Subcutaneous adipose tissue (tissue), 4 donors: ENCODE results near the gene SNORC. TPM values are rescaled to one million over a fixed set of nuclear protein-coding genes. Genes with fewer than 3 reads are reported as not detected.

ENCODE experiments used
- total RNA-seq, 4 donors: library from RNA; depleted of rRNA; stranded (reverse); fragments of >200 nt; gene quantifications; one replicate each; pipeline ENCODE4 v1.1.0, GENCODE V29; 2016
- TF ChIP-seq, protein P1 (sequence below): fragments of 450-650 bp; IDR thresholded peaks from one replicate; pipeline ENCODE4 v1.5.1; 2016; ENCODE audit warnings: low read depth, mild to moderate bottlenecking, control low read depth, antibody characterized with exemption, moderate library complexity

SNORC gene
- total RNA-seq, 4 donors from 2014 or later = 0.17 to 0.57 (median 0.49) TPM; not detected in 1

DNA sequence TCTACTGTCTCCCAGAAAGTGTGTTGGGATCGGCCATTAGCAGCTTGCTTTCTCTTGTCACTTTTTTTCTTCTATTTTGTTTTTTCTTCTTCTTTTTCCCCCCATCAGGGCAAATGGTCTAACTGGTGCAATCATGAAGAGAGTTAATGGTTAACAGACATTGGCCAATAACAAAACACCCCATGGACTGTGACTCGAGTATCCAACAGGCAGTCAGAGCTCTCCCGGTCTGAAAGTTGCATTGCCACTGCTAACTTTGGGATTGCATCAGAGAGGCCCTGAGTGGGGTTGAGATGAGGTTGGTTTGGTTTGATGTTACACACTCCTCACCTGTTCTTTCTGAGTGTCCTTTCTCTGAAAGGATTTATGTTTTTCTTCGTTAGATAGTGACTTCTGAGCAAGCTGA lies 12.9 kb upstream of the SNORC start:
- TF ChIP-seq, protein P1, sequence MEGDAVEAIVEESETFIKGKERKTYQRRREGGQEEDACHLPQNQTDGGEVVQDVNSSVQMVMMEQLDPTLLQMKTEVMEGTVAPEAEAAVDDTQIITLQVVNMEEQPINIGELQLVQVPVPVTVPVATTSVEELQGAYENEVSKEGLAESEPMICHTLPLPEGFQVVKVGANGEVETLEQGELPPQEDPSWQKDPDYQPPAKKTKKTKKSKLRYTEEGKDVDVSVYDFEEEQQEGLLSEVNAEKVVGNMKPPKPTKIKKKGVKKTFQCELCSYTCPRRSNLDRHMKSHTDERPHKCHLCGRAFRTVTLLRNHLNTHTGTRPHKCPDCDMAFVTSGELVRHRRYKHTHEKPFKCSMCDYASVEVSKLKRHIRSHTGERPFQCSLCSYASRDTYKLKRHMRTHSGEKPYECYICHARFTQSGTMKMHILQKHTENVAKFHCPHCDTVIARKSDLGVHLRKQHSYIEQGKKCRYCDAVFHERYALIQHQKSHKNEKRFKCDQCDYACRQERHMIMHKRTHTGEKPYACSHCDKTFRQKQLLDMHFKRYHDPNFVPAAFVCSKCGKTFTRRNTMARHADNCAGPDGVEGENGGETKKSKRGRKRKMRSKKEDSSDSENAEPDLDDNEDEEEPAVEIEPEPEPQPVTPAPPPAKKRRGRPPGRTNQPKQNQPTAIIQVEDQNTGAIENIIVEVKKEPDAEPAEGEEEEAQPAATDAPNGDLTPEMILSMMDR = no peak

DNA sequence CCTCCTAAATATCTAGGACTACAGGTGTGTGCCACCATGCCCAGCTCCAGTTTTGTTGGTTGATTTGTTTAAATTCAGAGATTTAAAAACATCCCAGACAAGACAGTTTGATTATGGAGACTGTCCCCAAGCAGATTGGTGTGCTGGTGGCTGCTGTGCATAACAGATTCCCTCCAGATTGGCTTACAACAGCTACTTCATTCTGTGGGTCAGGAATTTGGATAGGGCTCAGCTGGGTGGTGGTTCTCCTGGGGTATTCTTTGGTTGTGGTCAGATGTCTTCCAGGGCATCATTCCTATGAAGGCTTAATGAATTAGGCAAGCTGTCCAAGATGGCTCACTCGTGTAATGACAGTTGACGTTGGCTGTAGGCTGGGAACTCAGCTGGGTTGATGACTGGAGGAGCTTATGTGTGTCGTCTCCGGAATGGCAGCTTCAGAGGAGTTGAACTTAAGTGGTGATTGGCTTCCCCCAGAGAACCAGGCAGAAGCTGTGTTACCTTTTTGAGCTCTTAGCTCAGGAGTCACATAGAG lies 10.6 kb upstream of the SNORC start:
- TF ChIP-seq, protein P1 = no peak

DNA sequence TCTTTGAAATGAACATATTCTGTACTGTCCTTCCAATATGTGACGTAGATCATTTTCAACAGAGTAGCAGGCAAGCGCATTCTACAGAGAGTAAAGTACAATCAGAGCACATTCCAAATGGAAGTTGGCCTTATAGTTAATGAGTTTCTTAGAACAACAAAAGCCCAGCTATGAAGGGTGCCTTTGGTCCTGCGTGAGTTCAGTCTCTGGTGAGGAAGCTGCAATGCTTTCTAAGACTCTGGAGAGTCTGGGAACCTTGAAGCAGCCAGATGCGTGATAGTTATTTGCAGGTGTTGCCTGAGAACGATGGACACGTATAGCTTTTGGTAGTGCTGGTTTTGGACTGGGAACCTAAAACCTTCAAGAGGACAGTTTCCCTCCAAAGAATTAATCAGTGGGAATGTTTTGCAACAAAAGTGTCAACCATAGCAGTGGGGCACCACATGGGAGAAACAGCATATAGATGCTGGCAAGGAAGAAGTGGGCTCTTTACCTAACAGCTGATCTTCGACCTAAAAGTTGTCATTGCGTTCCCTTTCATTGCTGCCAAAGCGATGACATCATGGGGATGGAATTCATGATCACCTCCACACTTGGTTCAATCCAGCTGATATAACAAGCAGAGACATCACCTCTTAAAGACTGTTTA lies 9.3 kb upstream of the SNORC start:
- TF ChIP-seq, protein P1 = no peak

DNA sequence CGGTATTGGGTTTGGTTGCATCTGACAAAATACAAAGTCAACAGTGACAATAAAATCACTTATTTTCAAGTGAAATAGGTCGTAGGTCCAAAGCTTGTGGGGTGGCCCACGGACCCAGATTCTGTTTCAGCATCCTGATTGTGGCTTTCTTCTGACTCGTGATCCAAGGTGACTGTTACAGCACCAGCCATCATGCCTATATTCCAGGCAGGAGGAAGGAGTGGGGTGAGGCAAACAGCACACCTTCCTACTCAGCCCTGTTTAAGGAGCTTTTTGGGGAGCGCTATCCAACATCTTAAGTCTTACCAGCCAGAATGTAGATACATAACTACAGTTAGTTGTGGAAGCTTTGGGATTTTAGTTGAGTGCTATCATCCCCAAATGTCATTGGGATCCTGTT lies 8.7 kb upstream of the SNORC start:
- TF ChIP-seq, protein P1 = no peak

DNA sequence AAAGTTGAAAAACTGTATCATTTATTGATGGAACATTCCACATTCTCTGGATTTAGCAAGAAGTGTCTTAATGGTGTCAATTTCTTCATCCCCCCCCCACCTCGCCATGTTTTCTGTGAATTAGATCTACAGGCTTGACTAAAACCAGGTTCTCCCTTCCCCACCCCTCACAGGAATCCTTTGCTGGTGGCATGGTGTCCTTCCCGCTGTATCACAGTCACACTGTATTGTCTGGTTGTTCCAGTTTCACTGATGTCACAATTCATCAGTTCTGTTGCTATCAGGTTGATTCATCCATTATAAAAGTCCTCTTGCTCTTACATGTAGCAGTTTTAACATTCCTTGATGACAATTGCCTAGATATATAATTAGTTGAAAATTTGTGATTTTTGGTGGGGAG lies 6.1 kb upstream of the SNORC start:
- TF ChIP-seq, protein P1 = no peak

DNA sequence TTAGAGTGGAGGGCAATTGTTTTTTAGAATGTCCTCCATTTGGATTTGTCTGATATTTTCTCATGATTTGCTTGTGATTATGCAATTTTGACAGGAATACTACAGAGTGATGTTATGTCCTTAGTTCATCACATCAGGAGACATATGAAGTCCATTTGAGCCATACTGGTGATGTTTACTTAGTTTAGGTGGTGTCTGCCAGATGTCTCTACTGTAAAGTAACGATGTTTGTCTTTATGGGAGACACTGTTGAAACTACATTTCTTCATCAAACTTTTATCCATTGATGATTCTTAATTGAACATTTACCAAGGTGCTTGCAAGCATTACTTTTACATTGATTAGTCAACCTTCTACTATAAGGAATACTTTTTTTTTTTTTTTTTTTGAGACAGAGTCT lies 4.9 kb upstream of the SNORC start:
- TF ChIP-seq, protein P1 = no peak

DNA sequence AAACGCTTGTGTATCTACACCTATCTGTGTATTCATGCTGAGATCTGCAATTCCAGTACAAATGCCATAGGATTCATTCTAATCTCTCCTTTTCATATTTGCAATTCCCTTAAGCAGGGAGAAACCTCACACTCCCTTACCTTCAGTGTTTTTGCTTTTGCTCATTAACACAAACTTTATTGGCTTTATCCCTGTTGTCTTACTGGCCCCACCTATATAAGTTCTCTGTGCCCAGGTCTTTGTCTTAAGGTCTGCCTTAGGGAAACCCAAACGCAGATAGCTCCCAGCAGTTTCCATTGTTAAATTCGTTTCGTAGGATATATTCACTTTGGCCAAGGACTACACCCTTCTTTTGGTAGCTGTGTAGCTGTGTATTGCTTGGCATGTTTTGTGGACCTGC lies 4.0 kb upstream of the SNORC start:
- TF ChIP-seq, protein P1 = no peak
